Measurements from ENCODE around the gene TIMP2.

GRCh38 chr17:78821961-78822360 is 103.2 kb downstream of the TIMP2 start:
- TF ChIP-seq CTCF (IDR thresholded peaks at IDR 0.05; ENCODE audit: low read depth, low read length) = no peak
- no peak for TF ChIP-seq POLR2A (IDR thresholded peaks at IDR 0.05; ENCODE audit: extremely low read depth, insufficient read length)
- no peak for TF ChIP-seq MYC (IDR thresholded peaks at IDR 0.05; ENCODE audit: low read depth, low read length)
- TF ChIP-seq MAX (IDR thresholded peaks at IDR 0.05; ENCODE audit: low read depth, low read length) = no peak
